Measurements from ENCODE around the gene SMKR1.
"Not testable (repeated sequence)": the region's sequence is repeated elsewhere in the genome, so short reads cannot be mapped to it uniquely, and the experiment has no call there.

Gene SMKR1

DNA sequence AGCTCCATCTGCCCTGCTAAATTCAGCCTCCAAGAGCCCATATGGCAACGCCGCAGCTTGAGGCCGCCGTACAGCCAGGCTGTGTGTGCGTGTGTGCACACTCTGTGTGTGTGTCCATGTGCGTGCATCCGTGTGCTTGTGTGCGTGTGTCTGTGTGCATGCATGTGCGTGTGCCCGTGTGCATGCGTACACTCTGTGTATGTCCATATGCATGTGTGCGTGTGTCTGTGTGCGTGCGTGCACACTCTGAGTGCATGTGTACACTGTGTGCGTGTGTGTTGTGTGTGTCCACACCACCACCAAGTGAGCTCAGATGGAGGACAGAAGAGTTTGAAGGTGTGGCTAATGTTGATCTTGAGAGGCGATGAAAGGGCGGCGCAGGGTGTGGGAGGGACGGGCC lies 30.0 kb downstream of the SMKR1 start:
- TF ChIP-seq, protein P1, sequence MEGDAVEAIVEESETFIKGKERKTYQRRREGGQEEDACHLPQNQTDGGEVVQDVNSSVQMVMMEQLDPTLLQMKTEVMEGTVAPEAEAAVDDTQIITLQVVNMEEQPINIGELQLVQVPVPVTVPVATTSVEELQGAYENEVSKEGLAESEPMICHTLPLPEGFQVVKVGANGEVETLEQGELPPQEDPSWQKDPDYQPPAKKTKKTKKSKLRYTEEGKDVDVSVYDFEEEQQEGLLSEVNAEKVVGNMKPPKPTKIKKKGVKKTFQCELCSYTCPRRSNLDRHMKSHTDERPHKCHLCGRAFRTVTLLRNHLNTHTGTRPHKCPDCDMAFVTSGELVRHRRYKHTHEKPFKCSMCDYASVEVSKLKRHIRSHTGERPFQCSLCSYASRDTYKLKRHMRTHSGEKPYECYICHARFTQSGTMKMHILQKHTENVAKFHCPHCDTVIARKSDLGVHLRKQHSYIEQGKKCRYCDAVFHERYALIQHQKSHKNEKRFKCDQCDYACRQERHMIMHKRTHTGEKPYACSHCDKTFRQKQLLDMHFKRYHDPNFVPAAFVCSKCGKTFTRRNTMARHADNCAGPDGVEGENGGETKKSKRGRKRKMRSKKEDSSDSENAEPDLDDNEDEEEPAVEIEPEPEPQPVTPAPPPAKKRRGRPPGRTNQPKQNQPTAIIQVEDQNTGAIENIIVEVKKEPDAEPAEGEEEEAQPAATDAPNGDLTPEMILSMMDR (IDR thresholded peaks at IDR 0.05; ENCODE audit: low read depth, low read length): no peak
- DNase-seq (ENCODE audit: low read depth in 2 of 2): no peak
- no peak overlapping the region for H3K4me3 ChIP-seq (replicated peaks in 1 of 2; ENCODE audit: low read depth in 2 of 2, low read length in 2 of 2)

DNA sequence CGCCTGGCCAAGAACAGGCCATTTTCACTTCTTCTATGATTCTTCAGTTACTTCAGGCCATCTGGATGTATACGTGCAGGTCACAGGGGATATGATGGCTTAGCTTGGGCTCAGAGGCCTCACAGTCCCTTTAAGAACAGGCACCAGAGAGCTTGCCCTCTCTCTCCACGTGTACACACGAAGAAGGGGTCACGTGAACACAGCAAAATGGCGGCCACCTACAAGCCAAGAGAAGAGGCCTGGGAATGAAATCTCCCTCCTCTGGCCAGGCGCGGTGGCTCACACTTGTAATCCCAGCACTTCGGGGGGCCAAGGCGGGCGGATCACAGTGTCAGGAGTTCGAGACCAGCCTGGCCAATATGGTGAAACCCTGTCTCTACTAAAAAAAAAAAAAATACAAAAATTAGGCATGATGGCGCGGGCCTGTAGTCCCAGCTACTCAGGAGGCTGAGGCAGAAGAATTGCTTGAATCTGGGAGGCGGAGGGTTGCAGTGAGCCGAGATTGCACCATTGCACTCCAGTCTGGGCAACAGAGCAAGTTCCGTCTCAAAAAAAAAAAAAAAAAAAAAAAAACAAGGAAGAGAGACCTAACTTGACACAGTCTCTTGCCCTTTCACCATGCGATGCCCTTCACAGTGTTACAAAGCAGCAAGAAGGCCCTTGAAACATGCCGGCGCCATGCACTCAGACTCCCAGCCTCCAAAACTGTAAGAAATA lies 32.4 kb downstream of the SMKR1 start:
- not testable (repeated sequence) for H3K4me3 ChIP-seq (replicated peaks in 1 of 2; ENCODE audit: low read depth in 2 of 2, low read length in 2 of 2); DNase-seq (ENCODE audit: low read depth in 2 of 2)

DNA sequence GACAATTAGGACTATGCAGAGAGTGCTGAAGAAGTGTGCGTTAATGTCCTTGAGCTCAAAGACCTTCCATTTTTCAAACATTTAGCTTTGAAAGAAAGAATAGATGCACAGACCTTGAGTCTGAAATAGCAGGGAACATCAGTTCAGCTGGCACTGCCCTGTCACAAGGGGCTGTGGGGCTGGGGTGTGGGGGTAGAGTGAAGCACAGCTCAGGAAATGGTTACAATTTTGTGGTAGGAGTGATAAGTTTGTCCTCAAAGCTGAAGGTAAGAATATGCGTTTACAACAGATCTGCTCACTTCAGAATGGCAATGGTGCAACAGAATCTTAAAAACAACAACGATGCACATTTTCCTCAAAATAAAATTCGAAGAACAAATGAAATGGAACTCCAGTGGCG lies 33.6 kb downstream of the SMKR1 start:
- TF ChIP-seq, protein P1 (IDR thresholded peaks at IDR 0.05; ENCODE audit: low read depth, low read length): no peak
- H3K4me3 ChIP-seq (replicated peaks in 1 of 2; ENCODE audit: low read depth in 2 of 2, low read length in 2 of 2): no peak overlapping the region
- DNase-seq (ENCODE audit: low read depth in 2 of 2): no peak

DNA sequence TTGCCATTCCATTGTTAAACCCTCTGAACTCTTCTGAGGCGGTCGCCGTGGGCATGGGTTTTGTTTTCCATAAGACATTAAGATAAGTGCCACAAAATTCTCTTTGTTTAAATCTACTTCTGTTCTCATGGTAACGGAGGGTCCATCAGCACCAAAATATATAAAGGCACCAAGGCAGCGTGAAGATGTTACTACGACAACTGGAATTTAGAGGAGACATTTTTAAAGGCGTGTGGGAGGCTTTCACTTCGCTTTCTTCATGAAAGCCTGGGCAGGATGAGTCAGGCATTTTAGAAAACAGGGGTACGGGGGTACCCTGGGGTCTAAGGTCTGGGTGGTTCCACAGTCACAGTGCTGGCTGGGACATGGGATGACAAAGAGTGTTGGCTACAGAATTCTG lies 34.0 kb downstream of the SMKR1 start:
- no peak overlapping the region for H3K4me3 ChIP-seq (replicated peaks in 1 of 2; ENCODE audit: low read depth in 2 of 2, low read length in 2 of 2)
- DNase-seq (ENCODE audit: low read depth in 2 of 2): peak in 1 of 2 donors; percentile 13
- TF ChIP-seq, protein P1 (IDR thresholded peaks at IDR 0.05; ENCODE audit: low read depth, low read length): no peak

DNA sequence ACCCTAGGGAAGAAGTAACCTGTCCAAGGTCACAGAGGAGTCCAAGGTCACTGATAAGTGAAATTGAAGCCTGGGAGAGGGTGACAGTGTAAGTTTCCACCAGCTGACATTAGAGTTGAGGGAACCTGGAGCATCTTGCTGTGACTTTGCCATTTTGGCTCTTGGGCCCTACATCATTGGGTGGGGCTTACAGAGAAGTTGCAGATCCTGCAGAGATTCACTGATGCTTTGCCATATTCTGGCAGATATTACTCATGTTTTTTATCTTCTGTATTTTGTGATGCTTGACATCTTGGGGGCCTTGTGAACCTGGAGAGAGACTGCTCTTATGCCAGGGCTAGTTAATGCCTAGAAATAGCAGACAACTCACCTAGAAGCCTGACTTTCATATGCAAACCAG lies 36.5 kb downstream of the SMKR1 start:
- no peak overlapping the region for H3K4me3 ChIP-seq (replicated peaks in 1 of 2; ENCODE audit: low read depth in 2 of 2, low read length in 2 of 2)
- TF ChIP-seq, protein P1 (IDR thresholded peaks at IDR 0.05; ENCODE audit: low read depth, low read length): no peak
- DNase-seq (ENCODE audit: low read depth in 2 of 2): no peak

DNA sequence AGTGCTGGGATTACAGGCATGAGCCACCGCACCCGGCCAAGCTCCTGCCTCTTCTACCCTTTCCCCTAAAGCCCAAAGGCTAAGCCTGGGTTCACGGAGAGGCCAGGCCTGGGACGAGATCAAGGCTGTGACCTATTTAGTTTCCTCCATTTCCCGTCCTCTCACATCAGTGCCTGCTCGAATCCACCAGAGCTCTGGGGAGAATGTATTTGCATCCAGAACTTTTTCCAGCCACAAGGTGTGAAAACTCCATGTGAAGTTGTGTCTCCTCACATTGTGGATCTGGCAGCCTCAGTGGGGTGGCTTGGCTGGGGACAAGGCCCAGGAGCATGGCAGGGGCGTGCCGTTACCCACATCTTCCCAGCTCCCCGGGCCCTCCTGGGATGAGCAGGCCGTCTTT lies 38.0 kb downstream of the SMKR1 start:
- TF ChIP-seq, protein P1 (IDR thresholded peaks at IDR 0.05; ENCODE audit: low read depth, low read length): no peak
- DNase-seq (ENCODE audit: low read depth in 2 of 2): no peak
- H3K4me3 ChIP-seq (replicated peaks in 1 of 2; ENCODE audit: low read depth in 2 of 2, low read length in 2 of 2): no peak overlapping the region

DNA sequence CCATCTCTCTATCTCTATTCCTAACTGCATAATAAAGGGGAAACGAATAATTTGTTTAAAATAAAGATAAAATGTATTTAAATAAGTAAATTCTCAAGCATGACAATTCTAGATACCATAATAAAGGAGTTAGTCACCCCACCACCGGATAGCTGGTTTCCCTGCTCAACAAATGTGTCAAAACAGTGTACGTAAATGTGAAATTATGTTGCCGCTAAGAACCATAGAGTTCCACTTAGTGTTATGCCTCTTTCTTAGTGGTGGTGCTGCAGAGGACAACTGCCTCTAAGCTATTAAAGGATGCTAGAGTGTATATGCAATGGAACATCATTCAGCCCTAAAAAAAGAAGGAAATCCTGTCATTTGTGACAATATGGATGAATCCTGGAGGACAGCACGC lies 42.4 kb downstream of the SMKR1 start:
- no peak overlapping the region for H3K4me3 ChIP-seq (replicated peaks in 1 of 2; ENCODE audit: low read depth in 2 of 2, low read length in 2 of 2)
- TF ChIP-seq, protein P1 (IDR thresholded peaks at IDR 0.05; ENCODE audit: low read depth, low read length): no peak
- no peak for DNase-seq (ENCODE audit: low read depth in 2 of 2)

Measured in cardiac fibroblast (primary cell).